Ishikawa (cell line): ENCODE results near the gene DGKD.

ENCODE experiments used
- CEBPB ChIP-seq: IDR thresholded peaks from 2 replicates; pipeline ENCODE4 v1.6.1; 2012
- CREB1 ChIP-seq: IDR thresholded peaks from 2 replicates; pipeline ENCODE4 v1.6.1; 2012; ENCODE audit warnings: low read depth
- EGR1 ChIP-seq: IDR thresholded peaks from 2 replicates; pipeline ENCODE4 v1.6.1; 2012
- EP300 ChIP-seq: IDR thresholded peaks from 2 replicates; pipeline ENCODE4 v1.6.1; 2012; ENCODE audit warnings: borderline replicate concordance
- FOXM1 ChIP-seq: IDR thresholded peaks from 2 replicates; pipeline ENCODE4 v1.6.1; 2012; ENCODE audit warnings: low read depth, borderline replicate concordance
- MAX ChIP-seq: IDR thresholded peaks from 2 replicates; pipeline ENCODE4 v1.6.1; 2012
- NFIC ChIP-seq: IDR thresholded peaks from 2 replicates; pipeline ENCODE4 v1.6.1; 2012
- RAD21 ChIP-seq: IDR thresholded peaks from 2 replicates; pipeline ENCODE4 v1.6.1; 2012; ENCODE audit warnings: low read depth
- TAF1 ChIP-seq: IDR thresholded peaks from 2 replicates; pipeline ENCODE4 v1.6.1; 2012; ENCODE audit warnings: low read depth, mild to moderate bottlenecking
- TCF12 ChIP-seq: IDR thresholded peaks from 2 replicates; pipeline ENCODE4 v1.6.1; 2012; ENCODE audit warnings: low read depth
- TEAD4 ChIP-seq: IDR thresholded peaks from 2 replicates; pipeline ENCODE4 v1.6.1; 2012
- USF1 ChIP-seq: IDR thresholded peaks from 2 replicates; pipeline ENCODE4 v1.6.1; 2012
- YY1 ChIP-seq: IDR thresholded peaks from 2 replicates; pipeline ENCODE4 v1.6.1; 2012; ENCODE audit warnings: low read depth
- ZBTB7A ChIP-seq: IDR thresholded peaks from 2 replicates; pipeline ENCODE4 v1.6.1; 2012; ENCODE audit warnings: low read depth
- TF ChIP-seq, protein P1 (sequence below): IDR thresholded peaks from 2 replicates; pipeline ENCODE4 v1.6.1; 2012; ENCODE audit warnings: low read depth, mild to moderate bottlenecking

DGKD gene

GRCh38 chr2:233447506-233448219 is 93.4 kb downstream of the DGKD start:
- TF ChIP-seq NFIC, result no peak
- TF ChIP-seq TCF12, result no peak
- TF ChIP-seq FOXM1, result no peak
- TF ChIP-seq CEBPB, result no peak
- TF ChIP-seq YY1, result no peak
- TF ChIP-seq USF1, result no peak
- TF ChIP-seq RAD21, result no peak
- no peak for TF ChIP-seq TEAD4
- TF ChIP-seq EGR1, result no peak
- no peak for TF ChIP-seq MAX
- TF ChIP-seq, protein P1, sequence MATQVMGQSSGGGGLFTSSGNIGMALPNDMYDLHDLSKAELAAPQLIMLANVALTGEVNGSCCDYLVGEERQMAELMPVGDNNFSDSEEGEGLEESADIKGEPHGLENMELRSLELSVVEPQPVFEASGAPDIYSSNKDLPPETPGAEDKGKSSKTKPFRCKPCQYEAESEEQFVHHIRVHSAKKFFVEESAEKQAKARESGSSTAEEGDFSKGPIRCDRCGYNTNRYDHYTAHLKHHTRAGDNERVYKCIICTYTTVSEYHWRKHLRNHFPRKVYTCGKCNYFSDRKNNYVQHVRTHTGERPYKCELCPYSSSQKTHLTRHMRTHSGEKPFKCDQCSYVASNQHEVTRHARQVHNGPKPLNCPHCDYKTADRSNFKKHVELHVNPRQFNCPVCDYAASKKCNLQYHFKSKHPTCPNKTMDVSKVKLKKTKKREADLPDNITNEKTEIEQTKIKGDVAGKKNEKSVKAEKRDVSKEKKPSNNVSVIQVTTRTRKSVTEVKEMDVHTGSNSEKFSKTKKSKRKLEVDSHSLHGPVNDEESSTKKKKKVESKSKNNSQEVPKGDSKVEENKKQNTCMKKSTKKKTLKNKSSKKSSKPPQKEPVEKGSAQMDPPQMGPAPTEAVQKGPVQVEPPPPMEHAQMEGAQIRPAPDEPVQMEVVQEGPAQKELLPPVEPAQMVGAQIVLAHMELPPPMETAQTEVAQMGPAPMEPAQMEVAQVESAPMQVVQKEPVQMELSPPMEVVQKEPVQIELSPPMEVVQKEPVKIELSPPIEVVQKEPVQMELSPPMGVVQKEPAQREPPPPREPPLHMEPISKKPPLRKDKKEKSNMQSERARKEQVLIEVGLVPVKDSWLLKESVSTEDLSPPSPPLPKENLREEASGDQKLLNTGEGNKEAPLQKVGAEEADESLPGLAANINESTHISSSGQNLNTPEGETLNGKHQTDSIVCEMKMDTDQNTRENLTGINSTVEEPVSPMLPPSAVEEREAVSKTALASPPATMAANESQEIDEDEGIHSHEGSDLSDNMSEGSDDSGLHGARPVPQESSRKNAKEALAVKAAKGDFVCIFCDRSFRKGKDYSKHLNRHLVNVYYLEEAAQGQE, result no peak
- no peak for TF ChIP-seq TAF1
- TF ChIP-seq EP300, result no peak
- TF ChIP-seq CREB1, result no peak
- no peak for TF ChIP-seq ZBTB7A

DNA sequence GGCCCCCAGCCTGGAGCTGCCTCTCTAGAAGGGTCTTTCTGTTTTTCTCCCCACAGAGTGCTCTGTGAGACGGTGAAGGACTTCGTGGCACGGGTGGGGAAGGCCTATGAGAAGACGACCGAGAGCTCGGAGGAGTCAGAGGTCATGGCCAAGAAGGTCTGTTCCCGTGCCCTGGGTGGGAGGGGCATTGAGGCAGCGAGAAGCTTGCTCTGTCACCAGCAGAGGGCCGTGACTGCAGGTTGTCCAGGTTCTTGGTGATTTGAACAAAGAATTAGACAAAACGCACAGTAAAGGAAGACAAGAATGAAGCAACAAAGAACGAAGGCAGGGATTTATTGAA is 93.9 kb downstream of the DGKD start:
- TF ChIP-seq FOXM1, result no peak
- TF ChIP-seq EGR1, result no peak
- TF ChIP-seq TEAD4, result no peak
- no peak for TF ChIP-seq CREB1

- TF ChIP-seq FOXM1, result no peak
- no peak for TF ChIP-seq YY1
- TF ChIP-seq CEBPB, result no peak
- TF ChIP-seq MAX, result no peak
- TF ChIP-seq TAF1, result no peak
- no peak for TF ChIP-seq ZBTB7A
- TF ChIP-seq, protein P1, result no peak
- no peak for TF ChIP-seq CREB1
- no peak for TF ChIP-seq EP300
- no peak for TF ChIP-seq USF1
- no peak for TF ChIP-seq TEAD4
- TF ChIP-seq RAD21, result no peak
- TF ChIP-seq NFIC, result no peak
- TF ChIP-seq EGR1, result no peak
- no peak for TF ChIP-seq TCF12
Observed at GRCh38 chr2:233448575-233448974, 94.3 kb downstream of the DGKD start.

DNA sequence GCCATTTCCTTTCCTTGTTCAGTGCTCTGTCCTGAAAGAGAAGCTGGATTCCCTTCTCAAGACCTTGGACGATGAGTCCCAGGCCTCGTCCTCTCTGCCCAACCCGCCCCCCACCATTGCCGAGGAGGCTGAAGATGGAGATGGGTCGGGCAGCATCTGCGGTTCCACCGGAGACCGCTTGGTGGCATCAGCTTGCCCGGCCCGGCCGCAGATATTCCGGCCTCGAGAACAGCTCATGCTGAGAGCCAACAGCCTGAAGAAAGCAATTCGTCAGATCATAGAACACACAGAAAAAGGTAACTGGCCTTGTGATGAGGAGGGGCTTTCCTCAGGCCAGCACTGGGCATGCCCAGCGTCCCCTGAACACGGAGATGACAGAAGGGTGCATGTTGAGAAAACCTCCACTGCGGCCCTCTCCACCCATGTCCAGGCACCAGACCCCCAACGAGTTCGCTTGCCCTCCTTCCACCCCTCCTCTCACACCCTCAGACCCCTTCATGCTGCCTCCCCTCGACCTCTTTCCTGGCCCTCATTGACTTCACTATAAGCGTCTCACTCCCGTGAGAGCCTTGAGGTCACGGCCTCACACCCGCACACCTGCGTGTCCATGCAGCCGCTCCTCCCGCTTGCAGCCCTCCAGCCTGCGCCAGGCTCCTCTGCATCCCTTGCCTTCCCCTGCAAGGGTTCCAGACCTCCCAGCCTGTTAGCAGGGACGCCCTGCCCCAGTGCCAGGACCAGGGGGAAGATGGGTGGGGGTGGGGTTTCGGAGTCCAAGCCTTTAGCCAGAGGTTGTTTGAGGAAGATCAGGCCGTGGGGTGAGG is 95.0 kb downstream of the DGKD start:
- no peak for TF ChIP-seq YY1
- no peak for TF ChIP-seq USF1
- TF ChIP-seq CREB1, result no peak
- TF ChIP-seq RAD21, result no peak
- no peak for TF ChIP-seq ZBTB7A
- TF ChIP-seq EGR1, result no peak
- TF ChIP-seq TCF12, result no peak
- no peak for TF ChIP-seq NFIC
- TF ChIP-seq TAF1, result no peak
- TF ChIP-seq TEAD4, result no peak
- TF ChIP-seq EP300, result no peak
- TF ChIP-seq MAX, result no peak
